Suppressor macrophage treated with lipopolysaccharide for 4 hours (primary cell): ENCODE results near the gene LYPD5.

Source experiments
- DNase-seq: peaks from one replicate; pipeline ENCODE4 v3.0.0-alpha.2; 2020

LYPD5 gene

DNA sequence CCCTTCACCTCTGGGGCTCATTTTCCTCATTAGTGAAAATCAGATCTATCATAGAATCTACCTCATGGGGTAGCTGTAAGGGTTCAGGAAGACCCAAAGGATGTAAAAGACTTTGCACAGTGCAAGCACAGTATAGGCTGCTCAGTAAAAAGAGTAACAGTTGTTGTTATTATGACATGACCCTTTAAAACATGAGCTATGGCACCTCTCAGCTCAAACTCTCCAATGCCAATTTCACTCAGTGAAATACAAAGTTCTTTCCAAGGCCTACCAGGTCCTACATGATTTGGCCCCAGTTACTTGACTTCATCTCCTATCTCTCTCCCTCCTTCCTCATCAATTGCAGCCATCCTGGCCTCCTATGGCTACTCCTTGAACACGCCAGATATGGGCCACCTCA is 52.3 kb downstream of the LYPD5 start:
- no peak for DNase-seq

DNA sequence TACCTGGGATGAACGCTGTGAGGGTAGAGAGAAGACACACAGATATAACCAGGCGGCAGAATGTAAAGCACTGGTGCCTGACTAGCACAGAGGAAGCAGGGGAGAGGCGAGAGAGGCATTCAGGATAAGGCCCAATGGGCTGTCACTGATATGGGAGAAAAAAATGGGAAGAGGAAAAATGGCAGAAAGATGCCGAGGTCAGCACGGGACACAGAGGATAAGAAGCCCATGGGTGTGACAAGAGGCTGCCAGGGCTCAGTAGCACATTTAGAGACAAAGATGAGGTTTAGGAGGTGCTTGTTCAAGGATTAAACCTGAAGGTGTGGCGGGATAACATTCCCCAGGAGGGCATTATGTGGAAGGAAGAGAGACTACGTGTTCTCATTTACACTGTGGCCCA is 53.1 kb downstream of the LYPD5 start:
- no peak for DNase-seq

DNA sequence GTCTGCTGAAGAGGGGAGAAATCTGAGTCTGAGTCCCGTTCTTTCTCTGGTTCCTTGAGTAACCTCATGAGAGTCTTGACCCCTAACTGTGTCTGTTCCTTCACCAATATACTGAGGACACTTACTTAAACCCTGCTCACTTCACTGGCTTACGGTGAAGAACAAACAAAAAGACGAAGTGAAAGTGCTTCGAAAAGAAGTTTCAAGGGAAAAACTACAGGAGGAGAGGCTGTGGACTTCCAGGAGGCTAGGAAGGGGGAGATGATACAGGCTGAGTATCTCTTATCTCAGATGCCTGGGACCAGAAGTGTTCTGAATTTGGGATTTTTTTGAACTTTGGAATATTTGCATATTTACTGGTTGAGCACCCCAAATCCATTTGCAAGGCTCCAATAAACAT is 53.6 kb downstream of the LYPD5 start:
- DNase-seq = no peak

DNA sequence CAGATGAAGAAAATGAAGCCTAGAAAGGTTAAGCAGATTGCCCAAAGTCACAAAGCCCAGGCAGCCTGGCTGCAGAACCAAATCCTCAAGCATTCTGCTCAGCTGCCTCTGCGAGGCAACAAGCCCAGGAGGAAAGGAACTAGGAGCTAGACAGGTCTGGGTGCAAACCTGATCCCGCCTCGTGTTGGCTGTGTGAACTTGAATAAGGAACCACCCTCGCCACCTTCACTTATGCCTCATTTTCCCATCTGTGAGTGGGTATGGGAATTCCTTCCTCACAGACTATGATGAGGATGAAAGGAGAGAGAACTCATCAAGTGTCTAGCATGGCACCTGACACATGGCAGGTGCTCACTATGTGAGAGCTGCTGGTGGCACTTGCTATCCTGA is 54.0 kb downstream of the LYPD5 start:
- DNase-seq = no peak

DNA sequence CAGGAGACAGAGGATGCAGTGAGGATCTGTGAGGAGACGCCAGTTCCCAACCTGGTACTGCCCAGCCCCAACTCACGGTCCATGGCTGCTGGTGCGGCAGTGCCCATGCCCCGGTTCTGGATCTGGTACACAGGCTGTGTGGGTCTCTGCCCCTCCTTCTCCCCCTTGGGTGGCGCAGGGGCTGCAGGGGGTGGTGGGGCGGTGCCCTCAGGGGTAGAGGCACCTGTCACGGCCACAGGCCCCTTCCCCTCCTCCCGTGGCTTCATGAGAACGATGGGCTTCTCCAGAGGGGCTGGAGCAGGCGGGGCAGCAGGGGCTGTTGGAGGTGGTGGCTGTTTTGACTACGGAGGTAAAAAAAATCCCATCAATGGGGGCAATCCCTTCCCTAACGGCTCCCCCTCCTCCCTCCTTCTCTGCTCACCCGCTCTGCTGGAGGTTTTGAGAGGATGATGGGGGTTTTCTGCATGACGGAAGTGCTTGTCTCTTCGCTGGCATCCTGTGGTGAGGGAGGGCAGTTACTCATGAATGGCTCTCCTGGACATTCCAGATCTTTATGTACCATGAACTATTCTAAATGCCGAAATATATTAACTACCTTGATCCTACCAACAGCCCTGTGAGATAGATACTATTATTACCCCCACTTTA is 54.6 kb downstream of the LYPD5 start:
- no peak for DNase-seq
